ENCODE results near the gene PRSS57.

The PRSS57 gene

DNA sequence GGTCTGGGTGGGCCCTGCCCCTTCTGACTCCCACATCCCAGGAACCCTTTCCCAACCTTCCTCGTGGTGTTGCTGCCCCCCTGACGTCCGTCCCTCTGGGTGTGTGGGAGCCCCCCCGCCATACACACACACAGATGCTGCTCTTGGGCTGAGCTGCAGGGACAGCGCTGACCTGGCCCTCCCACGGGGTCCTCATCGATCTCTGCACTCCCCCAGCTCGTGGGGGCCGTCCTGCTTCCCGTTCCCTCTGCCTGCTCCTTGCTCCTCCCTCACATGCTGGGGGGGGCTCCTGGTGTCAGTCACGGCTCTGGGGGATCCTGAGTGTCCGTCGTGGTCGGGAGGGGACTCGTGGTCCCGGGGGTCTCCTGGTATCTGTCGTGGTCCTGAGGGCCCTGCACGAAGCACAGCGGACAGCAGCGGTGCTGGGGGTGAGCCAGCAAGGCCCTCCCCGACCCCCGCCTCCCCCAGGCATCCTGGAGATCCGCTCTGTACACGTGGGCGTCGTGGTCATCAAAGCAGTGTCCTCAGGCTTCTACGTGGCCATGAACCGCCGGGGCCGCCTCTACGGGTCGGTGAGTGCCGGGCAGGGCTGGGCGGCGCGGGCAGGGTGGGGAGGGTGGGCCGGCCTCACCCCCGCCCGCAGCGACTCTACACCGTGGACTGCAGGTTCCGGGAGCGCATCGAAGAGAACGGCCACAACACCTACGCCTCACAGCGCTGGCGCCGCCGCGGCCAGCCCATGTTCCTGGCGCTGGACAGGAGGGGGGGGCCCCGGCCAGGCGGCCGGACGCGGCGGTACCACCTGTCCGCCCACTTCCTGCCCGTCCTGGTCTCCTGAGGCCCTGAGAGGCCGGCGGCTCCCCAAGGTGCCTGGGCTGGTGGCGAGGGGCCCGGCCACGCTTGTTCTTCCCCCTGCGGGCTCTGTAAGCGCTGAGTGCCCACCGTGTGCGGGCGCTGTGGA, 52.2 kb downstream of the PRSS57 start:
- Histone ChIP-seq H3K79me2 (no peaks in the 10 kb centered on the region), H3K9ac (no peak overlapping the region), H3K27me3 (ENCODE audit: control insufficient read depth, insufficient read depth, low read length) (no peaks in the 10 kb centered on the region), H3K4me3 (ENCODE audit: low read depth, low read length) (no peak overlapping the region), H3K9me3 (ENCODE audit: control insufficient read depth, low read length) (no peaks in the 10 kb centered on the region), H2AFZ (no peak overlapping the region), H3K27ac (no peak overlapping the region), H3K4me1 (no peaks in the 10 kb centered on the region), H3K4me2 (ENCODE audit: low read length) (no peak overlapping the region), H3K36me3 (ENCODE audit: control insufficient read depth, insufficient read depth, low read length) (no peaks in the 10 kb centered on the region)
- TF ChIP-seq, protein P1, sequence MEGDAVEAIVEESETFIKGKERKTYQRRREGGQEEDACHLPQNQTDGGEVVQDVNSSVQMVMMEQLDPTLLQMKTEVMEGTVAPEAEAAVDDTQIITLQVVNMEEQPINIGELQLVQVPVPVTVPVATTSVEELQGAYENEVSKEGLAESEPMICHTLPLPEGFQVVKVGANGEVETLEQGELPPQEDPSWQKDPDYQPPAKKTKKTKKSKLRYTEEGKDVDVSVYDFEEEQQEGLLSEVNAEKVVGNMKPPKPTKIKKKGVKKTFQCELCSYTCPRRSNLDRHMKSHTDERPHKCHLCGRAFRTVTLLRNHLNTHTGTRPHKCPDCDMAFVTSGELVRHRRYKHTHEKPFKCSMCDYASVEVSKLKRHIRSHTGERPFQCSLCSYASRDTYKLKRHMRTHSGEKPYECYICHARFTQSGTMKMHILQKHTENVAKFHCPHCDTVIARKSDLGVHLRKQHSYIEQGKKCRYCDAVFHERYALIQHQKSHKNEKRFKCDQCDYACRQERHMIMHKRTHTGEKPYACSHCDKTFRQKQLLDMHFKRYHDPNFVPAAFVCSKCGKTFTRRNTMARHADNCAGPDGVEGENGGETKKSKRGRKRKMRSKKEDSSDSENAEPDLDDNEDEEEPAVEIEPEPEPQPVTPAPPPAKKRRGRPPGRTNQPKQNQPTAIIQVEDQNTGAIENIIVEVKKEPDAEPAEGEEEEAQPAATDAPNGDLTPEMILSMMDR (IDR thresholded peaks at IDR 0.05): no peak

DNA sequence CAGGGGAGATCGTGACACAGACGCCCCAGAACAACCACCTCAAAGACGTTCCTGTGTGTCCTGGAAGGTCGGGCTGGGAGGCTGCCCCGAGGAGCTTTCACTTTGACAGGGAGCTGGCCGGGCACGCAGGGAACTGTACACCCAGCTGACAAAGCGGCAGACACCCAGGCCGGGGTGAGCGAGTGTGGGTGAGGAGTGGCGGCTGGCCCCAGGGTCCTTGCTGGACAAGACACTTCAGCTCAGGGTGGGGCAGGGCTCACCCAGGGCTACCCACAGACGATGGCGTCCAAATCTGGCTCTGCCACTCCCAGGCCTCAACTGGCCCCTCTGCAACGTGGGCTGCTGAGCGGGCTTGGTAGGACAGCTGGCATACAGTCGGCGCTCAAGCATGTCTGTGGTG, 53.5 kb downstream of the PRSS57 start:
- no peaks in the 10 kb centered on the region for H3K4me1 ChIP-seq
- H3K27ac ChIP-seq: no peak overlapping the region

DNA sequence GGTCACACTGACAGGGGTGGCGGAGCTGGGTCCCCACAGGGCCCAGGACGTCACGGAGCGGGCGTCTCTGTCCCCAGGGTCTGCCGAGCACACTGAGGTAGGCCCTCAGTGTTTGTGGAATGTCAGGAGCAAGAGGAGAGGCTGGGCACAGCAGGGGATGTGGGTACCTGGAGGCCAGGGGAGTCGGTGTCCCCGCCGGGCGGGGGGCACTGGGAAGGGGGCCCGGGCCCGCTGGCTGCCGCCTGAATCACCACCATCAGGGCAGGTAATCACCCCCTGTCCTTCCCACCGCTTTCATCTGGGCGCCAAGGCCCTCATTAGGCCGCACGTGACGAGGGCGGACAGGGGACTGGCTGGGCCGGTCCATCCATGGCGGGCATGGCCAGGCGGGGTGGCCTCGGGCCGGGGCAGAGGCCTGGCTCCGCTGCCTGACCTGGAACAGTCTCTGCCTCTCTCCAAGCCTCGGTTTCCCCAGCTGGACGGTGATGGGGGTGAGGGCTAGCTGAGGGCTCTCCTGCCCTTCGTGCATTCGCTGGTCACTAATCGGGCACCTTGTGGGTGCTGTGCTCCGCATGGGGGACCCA, 54.6 kb downstream of the PRSS57 start:
- H3K9ac ChIP-seq: no peak overlapping the region
- no peaks in the 10 kb centered on the region for H3K79me2 ChIP-seq
- no peak overlapping the region for H3K4me2 ChIP-seq (ENCODE audit: low read length)
- no peak overlapping the region for H3K27ac ChIP-seq
- H3K27me3 ChIP-seq (ENCODE audit: control insufficient read depth, insufficient read depth, low read length): no peaks in the 10 kb centered on the region
- no peak overlapping the region for H2AFZ ChIP-seq
- no peaks in the 10 kb centered on the region for H3K36me3 ChIP-seq (ENCODE audit: control insufficient read depth, insufficient read depth, low read length)
- no peaks in the 10 kb centered on the region for H3K9me3 ChIP-seq (ENCODE audit: control insufficient read depth, low read length)
- no peaks in the 10 kb centered on the region for H3K4me1 ChIP-seq
- H3K4me3 ChIP-seq (ENCODE audit: low read depth, low read length): no peak overlapping the region
- TF ChIP-seq, protein P1 (IDR thresholded peaks at IDR 0.05): no peak

More for the DNA sequence above, 53.5 kb downstream of the PRSS57 start:
- Histone ChIP-seq H3K4me2 (ENCODE audit: low read length) (no peak overlapping the region), H3K27me3 (ENCODE audit: control insufficient read depth, insufficient read depth, low read length) (no peaks in the 10 kb centered on the region), H3K9ac (no peak overlapping the region), H2AFZ (no peak overlapping the region), H3K9me3 (ENCODE audit: control insufficient read depth, low read length) (no peaks in the 10 kb centered on the region), H3K36me3 (ENCODE audit: control insufficient read depth, insufficient read depth, low read length) (no peaks in the 10 kb centered on the region), H3K4me3 (ENCODE audit: low read depth, low read length) (no peak overlapping the region), H3K79me2 (no peaks in the 10 kb centered on the region)
- TF ChIP-seq, protein P1 (IDR thresholded peaks at IDR 0.05): no peak

DNA sequence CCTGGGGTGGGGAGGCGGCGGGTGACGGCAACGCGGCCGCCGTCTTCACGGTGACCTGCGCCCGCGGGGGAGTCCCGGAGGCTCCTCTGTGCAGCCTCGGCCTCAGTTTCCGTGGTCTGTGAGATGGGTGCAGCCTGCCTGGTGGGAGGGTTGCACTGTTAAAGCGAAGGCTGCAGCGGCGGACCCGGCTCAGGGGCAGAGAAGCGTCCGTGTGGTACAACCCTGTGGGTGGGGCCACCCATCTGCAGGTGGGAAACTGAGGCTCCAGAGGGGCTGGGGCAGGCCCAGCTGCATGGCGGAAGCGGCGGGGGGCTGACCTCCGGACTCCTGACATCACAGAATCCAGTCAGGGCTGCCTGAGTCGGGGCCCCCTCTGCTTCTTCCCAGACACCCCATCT, 55.1 kb downstream of the PRSS57 start:
- TF ChIP-seq, protein P1 (IDR thresholded peaks at IDR 0.05): no peak
- H3K36me3 ChIP-seq (ENCODE audit: control insufficient read depth, insufficient read depth, low read length): no peaks in the 10 kb centered on the region
- no peaks in the 10 kb centered on the region for H3K27me3 ChIP-seq (ENCODE audit: control insufficient read depth, insufficient read depth, low read length)
- H2AFZ ChIP-seq: no peak overlapping the region
- no peak overlapping the region for H3K27ac ChIP-seq
- H3K4me2 ChIP-seq (ENCODE audit: low read length): peak overlapping the region; percentile 35
- H3K9ac ChIP-seq: no peak overlapping the region
- no peak overlapping the region for H3K4me3 ChIP-seq (ENCODE audit: low read depth, low read length)
- H3K79me2 ChIP-seq: no peaks in the 10 kb centered on the region
- H3K4me1 ChIP-seq: no peaks in the 10 kb centered on the region
- H3K9me3 ChIP-seq (ENCODE audit: control insufficient read depth, low read length): no peaks in the 10 kb centered on the region
